GM18867 (cell line): ENCODE results near the gene NCOA4.
"Not testable (repeated sequence)": the region's sequence is repeated elsewhere in the genome, so short reads cannot be mapped to it uniquely, and the experiment has no call there.

Experiments used
- ATAC-seq: cut with Tn5 transposase; IDR thresholded peaks from one replicate; pipeline ENCODE4 v1.9.1; 2021; ENCODE audit warnings: mild to moderate bottlenecking, moderate library complexity; ENCODE audit not compliant: unreplicated experiment

The NCOA4 gene

GRCh38 chr10:45997994-45998763 is 32.2 kb downstream of the NCOA4 start:
- ATAC-seq, result no peak

GRCh38 chr10:45997557-45997956 is 32.9 kb downstream of the NCOA4 start:
- ATAC-seq, result no peak

GRCh38 chr10:45985590-45985989 is 44.8 kb downstream of the NCOA4 start:
- not testable (repeated sequence) for ATAC-seq

- ATAC-seq, result not testable (repeated sequence)
These were observed 46.0 kb downstream of the NCOA4 start for GRCh38 chr10:45984473-45984872.

GRCh38 chr10:45983538-45984186 is 46.8 kb downstream of the NCOA4 start:
- ATAC-seq, result not testable (repeated sequence)

GRCh38 chr10:45981367-45981766 is 49.1 kb downstream of the NCOA4 start:
- not testable (repeated sequence) for ATAC-seq

- ATAC-seq, result peak; percentile 82
These were observed 51.9 kb downstream of the NCOA4 start for GRCh38 chr10:45978554-45978953.

GRCh38 chr10:45974041-45974440 is 56.4 kb downstream of the NCOA4 start:
- not testable (repeated sequence) for ATAC-seq

GRCh38 chr10:45972813-45973169 is 57.6 kb downstream of the NCOA4 start:
- peak; percentile 11 for ATAC-seq

- peak; percentile 77 for ATAC-seq
These were observed 58.2 kb downstream of the NCOA4 start, which contains the start of gene TIMM23 for GRCh38 chr10:45972106-45972812. Gene TIMM23 (plus strand): TSS chr10:45972489. CDS start chr10:45972625, 136 bp downstream.

GRCh38 chr10:45971742-45972105 is 58.7 kb downstream of the NCOA4 start:
- ATAC-seq, result peak; percentile 36

GRCh38 chr10:45971019-45971418 is 59.4 kb downstream of the NCOA4 start:
- ATAC-seq, result not testable (repeated sequence)

GRCh38 chr10:45962686-45963452 is 67.6 kb downstream of the NCOA4 start:
- ATAC-seq, result not testable (repeated sequence)

GRCh38 chr10:45957928-45958327 is 72.5 kb downstream of the NCOA4 start:
- ATAC-seq, result not testable (repeated sequence)

- ATAC-seq, result not testable (repeated sequence)
These were observed 73.8 kb downstream of the NCOA4 start for GRCh38 chr10:45956634-45957033.
